GM21360 (cell line): ENCODE data around the gene NFE2L3.
"Not testable (repeated sequence)": the region's sequence is repeated elsewhere in the genome, so short reads cannot be mapped to it uniquely, and the experiment has no call there.

Source experiments
- ATAC-seq: cut with Tn5 transposase; IDR thresholded peaks from one replicate; pipeline ENCODE4 v1.9.1; 2021; ENCODE audit warnings: mild to moderate bottlenecking, moderate library complexity; ENCODE audit not compliant: unreplicated experiment

Gene NFE2L3

DNA sequence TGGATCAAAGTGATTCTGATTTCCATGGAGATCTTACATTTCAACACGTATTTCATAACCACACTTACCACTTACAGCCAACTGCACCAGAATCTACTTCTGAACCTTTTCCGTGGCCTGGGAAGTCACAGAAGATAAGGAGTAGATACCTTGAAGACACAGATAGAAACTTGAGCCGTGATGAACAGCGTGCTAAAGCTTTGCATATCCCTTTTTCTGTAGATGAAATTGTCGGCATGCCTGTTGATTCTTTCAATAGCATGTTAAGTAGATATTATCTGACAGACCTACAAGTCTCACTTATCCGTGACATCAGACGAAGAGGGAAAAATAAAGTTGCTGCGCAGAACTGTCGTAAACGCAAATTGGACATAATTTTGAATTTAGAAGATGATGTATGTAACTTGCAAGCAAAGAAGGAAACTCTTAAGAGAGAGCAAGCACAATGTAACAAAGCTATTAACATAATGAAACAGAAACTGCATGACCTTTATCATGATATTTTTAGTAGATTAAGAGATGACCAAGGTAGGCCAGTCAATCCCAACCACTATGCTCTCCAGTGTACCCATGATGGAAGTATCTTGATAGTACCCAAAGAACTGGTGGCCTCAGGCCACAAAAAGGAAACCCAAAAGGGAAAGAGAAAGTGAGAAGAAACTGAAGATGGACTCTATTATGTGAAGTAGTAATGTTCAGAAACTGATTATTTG, 33.3 kb downstream of the NFE2L3 start:
- ATAC-seq = no peak

DNA sequence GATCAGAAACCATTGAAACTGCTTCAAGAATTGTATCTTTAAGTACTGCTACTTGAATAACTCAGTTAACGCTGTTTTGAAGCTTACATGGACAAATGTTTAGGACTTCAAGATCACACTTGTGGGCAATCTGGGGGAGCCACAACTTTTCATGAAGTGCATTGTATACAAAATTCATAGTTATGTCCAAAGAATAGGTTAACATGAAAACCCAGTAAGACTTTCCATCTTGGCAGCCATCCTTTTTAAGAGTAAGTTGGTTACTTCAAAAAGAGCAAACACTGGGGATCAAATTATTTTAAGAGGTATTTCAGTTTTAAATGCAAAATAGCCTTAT, 33.8 kb downstream of the NFE2L3 start:
- no peak for ATAC-seq

DNA sequence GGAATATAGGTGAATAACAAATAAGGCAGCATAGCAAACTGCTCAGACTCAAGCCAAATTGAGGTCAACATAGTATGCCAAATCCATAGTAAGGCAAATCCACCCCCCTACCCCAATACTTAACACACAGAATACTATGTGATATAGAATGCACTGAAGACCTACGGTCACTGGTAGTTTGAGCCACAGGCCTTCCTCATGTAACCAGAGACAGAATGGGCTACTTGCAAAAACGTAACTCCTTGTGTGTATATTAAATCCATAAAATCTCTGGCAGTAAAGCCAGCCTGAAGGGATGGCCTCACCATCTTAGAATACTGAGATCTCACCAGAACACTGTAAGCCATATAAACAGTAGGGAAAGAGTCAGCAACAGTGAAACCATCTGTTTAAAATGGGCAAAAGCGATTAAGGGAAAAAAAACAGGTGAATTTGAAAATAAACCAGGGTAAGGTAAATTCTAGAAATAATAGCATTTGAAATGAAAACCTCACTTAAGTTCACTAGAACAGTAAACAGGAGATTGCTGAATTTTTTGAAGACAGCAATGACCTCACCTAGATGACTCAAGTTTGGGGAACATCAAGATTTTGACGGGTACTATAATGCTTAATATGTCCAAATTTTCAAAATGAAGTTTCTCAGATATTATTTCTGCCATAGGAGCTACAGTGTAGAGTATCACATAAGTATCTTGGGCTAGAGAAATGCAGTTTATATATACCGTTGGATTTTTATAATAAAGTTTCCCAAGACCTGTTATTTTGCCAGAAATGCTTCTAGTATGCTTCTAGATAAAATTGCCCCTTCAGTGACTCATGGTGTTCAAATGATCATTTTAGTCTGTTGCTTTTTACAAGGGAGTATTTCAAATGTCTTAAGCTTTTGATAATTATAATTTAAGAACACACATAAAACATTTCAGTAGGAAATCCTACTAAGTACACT, 34.6 kb downstream of the NFE2L3 start:
- no peak for ATAC-seq

DNA sequence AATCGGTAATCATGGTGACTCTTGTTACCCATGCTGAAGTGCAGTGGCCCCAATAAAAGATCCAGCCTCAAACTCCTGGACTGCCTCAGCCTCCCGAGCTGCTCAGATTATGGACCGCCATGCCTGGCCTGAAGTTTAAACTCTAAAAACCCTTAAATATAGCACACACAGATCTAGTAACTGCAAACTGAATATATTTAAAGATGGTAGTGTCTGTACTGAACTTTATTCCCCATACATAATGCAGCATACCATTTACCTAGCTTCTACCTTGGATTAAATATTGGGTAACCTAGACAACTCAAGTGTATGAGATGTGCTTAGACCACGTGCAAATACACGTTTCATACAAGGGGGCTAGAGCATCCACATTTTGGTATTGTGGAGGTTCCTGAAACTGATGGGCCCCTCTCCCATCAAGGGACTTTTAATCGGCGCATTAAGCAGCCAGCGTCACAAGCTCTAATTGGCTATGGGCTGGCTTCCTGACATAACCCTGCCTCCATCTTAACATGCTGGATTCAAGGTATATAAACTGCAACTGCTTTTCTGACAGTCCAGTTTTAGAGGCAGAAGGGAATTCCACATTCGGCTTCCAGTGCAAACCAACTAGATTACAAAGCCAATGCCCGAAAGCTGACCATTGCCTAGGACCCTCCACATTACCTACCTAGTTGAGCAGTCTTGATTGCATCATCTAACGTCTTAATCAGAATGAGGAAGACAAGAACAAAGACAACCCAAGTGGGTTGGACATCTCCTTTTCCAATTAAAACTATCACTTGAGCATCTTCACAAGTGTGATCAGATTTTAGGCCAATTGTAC, 35.6 kb downstream of the NFE2L3 start:
- ATAC-seq = no peak

DNA sequence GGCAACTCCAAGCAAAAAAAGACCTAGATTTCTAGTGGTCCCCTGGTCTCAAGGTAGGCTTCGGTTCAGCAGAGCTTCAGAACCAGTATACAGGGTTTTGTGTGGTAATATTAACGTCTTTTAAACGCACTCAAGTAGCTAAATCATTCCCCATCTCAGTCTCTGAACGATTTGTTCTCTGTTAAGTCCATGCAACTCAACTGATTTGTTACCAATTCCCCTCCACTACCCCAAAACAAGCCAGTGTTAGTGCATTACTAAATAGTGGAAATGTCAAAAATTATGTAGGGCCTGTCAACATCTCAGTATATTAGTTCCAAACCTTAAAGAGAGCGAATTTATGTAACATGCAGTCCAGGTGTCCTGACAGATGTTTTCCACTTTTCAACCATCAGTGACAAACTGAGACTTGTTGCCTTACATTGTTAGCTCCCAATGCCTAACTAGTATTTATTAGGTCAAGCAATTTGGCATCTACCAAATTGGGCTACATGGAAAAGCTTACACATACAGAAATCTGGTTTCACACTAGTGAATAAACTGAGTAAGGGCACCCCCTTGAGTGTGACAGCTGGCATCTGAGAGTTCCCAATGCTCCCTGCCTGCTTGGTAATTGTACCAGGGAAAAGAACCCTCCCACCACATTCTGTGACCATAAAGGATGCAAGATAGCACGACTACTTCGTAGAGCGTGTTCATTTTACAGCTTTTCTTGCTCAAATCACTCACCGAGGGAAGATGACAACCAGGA, 36.4 kb downstream of the NFE2L3 start:
- no peak for ATAC-seq

DNA sequence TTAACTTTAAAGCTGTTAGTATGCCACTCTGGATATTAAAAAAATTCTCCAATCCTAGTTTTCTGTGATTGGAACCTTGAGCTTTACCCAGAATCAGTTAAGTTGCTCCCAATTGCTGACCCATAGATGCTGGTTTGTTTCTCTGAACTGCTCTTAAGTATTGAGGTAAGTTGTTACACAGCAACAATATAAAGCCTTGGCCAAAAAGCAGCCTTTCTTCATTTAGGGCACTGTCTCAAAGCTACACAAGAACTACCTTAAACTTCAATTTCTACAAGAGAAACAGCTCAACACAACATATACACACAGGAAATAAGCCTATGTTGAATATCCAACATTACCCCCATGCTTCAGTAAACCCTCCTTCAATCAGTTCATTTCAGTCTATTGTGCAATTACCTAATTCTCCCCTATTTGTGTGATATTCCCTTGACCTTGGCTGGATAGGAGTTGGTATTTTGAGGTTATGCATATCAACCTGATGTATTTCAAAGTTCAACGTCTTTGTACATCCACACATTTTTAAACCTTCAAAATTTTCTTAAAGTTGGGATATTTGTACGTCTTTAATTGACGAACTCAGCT, 37.1 kb downstream of the NFE2L3 start:
- ATAC-seq = no peak

DNA sequence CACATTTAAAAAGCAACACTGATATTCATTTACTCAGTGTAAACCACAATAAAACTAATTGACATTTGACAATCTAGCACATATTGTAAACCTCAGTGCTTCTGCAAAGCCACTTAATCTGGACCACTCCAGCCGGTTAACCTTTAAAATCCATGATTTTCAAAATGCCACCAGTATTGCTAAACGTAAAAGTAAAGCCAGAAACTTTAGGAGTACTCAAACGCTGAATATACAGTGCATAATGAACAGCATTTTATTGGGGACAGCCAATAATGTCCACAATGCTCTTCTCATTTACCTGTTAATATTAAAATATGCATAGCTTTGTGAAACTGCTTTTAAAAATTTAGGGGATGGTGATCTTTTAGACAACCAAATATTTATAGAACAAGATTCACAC, 37.7 kb downstream of the NFE2L3 start:
- ATAC-seq = no peak

DNA sequence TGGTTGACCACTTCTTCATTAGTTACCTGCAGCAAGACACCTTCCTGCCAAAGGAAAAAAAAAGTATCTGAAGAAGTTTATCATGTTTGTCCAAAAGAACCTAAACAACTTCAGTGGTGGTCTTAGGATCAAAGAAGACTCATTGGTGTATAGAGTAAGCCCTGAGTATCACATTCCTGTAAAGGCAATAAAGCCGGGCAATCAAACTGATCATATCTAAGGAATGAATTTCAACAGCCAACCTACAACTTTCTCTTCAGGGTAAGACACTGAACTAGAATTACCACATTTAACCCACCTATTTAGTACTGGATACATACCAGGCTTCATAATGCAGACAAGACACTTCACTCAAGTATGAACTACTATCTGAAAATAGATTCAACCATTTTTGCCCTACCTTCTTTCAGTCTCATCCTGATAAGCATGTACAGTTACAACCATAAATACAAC, 38.4 kb downstream of the NFE2L3 start:
- no peak for ATAC-seq

DNA sequence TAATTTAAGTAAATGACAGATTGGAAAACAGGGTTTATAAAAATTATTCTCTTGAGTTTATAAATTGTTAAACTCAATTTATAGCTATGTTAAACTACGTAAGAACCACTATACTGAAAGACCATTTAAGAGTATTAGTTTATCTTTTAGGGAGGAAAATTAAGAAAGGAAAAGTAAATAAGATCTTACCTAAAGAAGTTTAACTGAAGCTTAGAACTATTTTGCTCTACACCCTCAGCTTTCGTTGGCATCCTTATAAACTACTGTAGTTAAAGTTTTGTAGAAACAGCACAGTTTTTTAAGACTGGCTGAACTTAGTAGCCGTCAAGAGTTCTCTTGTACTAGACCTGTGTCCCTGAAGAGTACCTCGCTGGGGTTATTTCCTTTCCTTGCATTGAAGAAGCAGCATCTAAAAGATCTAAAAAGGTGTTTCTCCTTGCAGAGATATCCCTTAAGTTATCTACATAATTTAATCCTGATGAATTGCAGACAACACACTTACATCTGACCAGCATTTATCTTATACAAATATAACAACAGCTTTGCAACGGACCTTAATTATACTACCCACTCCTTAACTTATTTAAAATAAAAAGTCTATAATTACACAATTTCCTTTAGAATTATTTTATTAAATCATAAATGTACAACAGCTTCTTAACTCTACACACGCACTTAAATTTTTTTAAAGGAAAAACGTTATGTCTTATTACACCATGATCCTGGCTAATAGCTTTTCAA, 39.4 kb downstream of the NFE2L3 start:
- ATAC-seq = no peak

DNA sequence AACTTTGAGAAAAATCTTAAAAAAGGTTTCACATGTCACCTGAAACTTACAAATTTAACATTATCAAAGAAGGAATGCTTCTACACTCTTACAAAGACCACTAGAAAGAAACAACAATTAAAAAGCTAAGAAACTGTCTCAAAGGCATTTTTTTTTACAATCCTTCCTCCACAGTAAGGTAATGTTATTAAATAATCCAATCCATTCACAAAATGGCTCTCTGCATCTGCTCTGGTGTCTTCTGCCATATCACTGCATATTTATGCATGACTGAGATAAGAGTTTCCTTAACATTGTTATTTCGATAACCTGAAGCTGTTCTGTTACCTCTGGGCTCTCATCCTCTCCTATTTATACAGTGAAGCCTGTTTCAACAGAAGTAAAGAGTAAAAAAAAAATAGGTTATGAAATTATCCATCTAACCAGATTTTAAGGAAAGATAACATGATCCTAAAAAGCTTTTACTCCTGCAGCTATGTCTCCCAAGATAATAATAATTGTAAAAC, 40.0 kb downstream of the NFE2L3 start:
- no peak for ATAC-seq

DNA sequence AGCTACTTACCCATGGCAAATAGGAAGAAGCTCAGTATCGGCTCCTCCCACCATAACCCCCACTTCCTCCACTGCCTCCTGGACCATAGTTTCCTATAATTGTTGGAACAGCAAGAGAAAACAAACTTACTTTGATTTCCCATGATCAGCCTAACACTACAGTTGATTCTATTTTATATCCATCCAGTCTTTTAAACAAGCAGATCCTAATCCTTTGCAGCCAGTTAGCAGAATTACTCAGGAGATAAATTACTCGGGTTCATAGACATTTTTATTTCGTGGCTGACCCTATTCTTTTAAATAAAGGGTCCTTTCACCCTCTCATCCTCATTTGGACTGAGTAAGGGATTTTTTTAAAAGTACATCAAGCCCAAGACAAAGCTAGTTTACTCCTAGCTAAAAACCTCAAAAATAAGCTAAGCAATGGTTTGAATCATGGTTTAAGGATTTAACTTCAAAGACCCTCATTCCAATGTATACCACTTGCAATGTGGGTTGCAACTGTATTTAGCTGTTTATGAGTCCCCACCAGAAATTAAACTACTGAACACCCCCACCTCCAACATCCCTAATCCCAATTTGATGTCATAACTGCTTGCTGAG, 40.6 kb downstream of the NFE2L3 start:
- no peak for ATAC-seq

DNA sequence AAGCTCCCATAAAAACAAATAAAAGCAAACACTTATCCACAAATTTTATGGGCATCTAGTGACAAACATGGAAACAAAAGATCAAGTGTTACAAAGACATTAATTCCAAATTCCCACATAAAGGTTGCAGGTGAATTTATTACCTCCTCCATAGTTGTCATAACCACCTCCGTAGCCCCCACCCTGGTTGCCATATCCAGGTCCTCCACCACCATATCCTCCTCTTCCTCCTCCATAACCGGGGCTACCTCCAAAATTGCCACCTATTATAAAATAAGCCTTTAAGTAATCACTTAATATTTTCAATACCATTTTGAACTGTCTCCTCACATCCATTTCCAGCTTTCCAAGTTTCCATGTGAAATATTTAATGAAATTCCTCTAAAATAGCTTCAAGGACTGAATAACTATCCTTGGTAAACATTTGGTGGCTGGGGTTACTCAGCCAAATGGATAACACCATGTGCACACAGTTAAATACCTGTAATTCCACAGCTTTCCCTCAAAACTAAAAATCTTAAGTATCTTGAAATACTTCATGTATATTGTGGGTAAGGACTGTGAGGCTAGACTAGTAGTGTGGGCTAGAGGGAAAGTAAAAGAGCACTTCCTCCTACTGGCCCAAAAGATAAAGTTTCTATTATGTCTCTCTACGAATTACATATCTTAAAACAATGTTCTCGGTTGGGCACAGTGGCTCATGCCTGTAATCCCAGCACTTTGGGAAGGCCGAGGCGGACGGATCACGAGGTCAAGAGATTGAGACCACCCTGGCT, 41.6 kb downstream of the NFE2L3 start:
- ATAC-seq = no peak

DNA sequence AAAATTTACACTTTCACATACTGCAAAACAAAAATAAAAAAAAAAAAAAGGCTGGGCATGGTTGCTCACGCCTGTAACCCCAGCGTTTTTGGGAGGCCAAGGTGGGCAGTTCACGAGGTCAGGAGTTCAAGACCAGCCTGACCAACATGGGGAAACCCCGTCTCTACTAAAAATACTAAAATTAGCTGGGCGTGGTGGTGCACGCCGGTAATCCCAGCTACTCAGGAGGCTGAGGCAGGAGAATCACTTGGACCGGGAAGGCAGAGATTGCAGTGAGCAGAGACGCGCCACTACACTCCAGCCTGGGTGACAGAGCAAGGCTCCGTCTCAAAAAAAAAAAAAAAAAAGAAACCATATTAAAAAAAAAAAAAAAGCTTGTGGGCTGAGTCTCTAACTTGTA, 42.8 kb downstream of the NFE2L3 start:
- not testable (repeated sequence) for ATAC-seq

DNA sequence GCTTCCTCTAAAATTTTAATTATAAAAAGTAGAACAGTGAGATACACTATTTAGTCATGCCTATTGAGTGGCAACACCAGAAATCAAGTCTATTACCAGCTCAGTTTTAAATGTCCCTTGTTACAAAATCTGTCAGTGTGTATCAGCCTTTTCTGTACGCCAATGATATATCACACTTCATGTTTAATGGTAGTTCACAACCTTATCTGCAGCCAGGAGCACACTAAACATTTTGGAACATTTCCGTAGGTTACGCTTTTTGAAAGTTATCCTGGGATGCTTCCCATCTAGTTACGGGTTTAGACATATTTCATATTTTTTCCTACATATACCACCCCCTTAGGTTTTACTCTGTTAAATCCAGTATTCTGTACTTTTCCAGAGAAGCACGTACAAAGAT, 43.2 kb downstream of the NFE2L3 start:
- ATAC-seq = no peak

DNA sequence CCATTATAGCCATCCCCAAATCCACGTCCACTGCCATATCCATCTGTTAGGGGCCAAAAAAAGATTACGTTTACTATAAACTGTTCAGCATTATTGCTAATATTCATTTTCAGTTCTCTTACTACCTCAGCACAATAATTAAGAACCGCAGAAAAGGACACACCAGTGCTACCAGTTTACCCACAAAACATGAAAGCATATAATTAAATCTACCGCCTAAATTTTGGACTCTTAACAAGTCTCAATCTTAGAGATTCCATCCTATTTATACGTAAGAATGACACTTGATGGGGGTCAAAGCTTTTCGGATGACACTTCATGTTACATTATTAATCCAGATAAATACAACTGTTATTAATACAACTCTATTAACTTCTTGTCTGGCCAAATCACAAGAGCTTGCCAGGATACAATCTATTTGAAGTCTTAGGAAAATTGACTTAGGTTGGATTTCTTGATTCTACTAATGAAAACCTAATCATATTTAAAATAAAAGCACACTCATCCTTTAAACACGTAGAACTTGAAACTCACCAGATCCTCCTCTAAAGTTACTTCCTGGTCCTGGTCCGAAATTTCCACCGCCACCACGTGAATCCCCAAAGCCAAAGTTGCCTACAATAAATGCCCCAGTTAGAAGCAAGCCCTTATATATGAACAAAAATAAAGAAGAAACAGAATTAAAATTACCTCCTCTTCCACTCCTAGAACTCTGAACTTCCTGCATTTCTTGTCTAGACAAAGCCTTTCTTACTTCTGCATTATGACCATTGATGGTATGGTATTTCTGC, 44.1 kb downstream of the NFE2L3 start:
- ATAC-seq = no peak

DNA sequence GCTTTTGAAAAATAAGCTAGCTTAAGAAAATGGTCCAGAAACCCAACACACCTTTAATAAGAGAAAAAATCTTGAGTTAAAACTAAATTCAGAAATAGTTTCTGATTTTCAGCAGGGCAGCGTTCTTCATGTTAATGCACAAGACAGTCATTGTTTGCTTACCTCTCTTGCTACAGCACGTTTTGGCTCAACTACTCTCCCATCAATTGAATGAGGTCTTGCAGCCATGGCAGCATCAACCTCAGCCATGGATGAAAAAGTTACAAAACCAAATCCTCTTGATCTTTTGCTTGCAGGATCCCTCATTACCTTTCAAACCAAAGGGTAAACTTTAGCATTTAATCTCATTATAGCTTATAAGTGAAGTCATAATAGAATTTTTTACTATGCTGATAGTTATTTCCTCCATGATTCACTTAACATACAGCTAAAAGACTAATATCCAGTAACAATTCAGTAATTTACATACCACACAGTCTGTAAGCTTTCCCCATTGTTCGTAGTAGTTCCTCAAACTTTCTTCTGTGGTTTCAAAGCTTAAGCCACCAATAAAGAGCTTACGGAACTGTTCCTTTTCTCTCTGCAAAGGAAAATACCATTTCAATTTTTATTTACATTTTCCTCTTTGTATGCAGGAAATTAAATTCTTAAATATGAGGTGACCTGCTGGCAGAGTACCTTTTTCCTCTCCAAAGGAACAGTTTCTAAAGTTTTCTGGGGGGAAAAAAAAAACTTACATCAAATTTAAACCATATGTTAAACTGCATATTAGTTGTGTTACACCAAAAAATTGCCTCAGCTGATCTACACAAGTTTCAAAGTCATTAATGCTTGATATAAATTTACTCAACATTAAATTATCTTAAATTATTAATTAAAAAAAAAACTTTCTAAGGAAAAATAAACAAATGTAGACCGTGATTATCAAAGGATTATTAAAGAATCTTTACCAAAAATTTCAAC, 45.4 kb downstream of the NFE2L3 start:
- no peak for ATAC-seq
